HepG2 (cell line): ENCODE data around the gene SERINC5. TPM values are rescaled to one million over a fixed set of nuclear protein-coding genes. Genes with fewer than 3 reads are reported as not detected.

Source experiments
- ATRX ChIP-seq: sonication (generic); formaldehyde crosslinking; IDR thresholded peaks from 2 replicates; pipeline ENCODE4 v1.4.0; 2020; ENCODE audit warnings: missing genetic modification reagents, borderline replicate concordance
- DRAP1 ChIP-seq: IDR thresholded peaks from 2 replicates; pipeline ENCODE4 v1.6.1; 2016; ENCODE audit warnings: missing genetic modification reagents, missing compliant biosample characterization
- FIP1L1 ChIP-seq: fragments of 200-400 bp; formaldehyde crosslinking; IDR thresholded peaks from 2 replicates; pipeline ENCODE4 v1.6.1; 2018; ENCODE audit warnings: low read depth, mild to moderate bottlenecking, low read length, moderate library complexity, borderline replicate concordance; ENCODE audit not compliant: insufficient read depth
- FOXA1 ChIP-seq, 2 experiments: fragments of 450-650 bp in 1 of 2; sonication (generic) in 1 of 2; formaldehyde crosslinking in 1 of 2; IDR thresholded peaks; 2 replicates each; pipeline versions ENCODE4 v1.4.0 to v1.6.1; 2016 to 2020; ENCODE audit warnings: missing genetic modification reagents in 1 of 2
- GABPB1 ChIP-seq: IDR thresholded peaks from 2 replicates; pipeline ENCODE4 v1.6.1; 2016; ENCODE audit warnings: mild to moderate bottlenecking, missing genetic modification reagents, moderate library complexity, missing compliant biosample characterization
- HDAC2 ChIP-seq: sonication (generic); formaldehyde crosslinking; IDR thresholded peaks from 2 replicates; pipeline ENCODE4 v1.4.0; 2020; ENCODE audit warnings: missing genetic modification reagents
- HMG20A ChIP-seq: IDR thresholded peaks from 2 replicates; pipeline ENCODE4 v1.6.1; 2016; ENCODE audit warnings: borderline replicate concordance
- IKZF4 ChIP-seq: sonication (generic); formaldehyde crosslinking; IDR thresholded peaks from 2 replicates; pipeline ENCODE4 v1.5.1; 2020; ENCODE audit warnings: borderline replicate concordance, mild to moderate bottlenecking, low read depth, missing genetic modification reagents; ENCODE audit errors: not compliant biosample characterization
- KMT2B ChIP-seq: IDR thresholded peaks from 2 replicates; pipeline ENCODE4 v1.6.1; 2016; ENCODE audit warnings: missing genetic modification reagents, missing compliant biosample characterization
- PTBP1 ChIP-seq: fragments of 200-400 bp; formaldehyde crosslinking; IDR thresholded peaks from 2 replicates; pipeline ENCODE4 v1.6.1; 2018; ENCODE audit warnings: low read length, low read depth; ENCODE audit not compliant: poor library complexity, severe bottlenecking
- REPIN1 ChIP-seq: sonication (generic); formaldehyde crosslinking; IDR thresholded peaks from 2 replicates; pipeline ENCODE4 v1.8.0; 2022; ENCODE audit warnings: missing genetic modification reagents, low read depth, mild to moderate bottlenecking, borderline replicate concordance
- SAP130 ChIP-seq: IDR thresholded peaks from 2 replicates; pipeline ENCODE4 v1.6.1; 2016; ENCODE audit warnings: low read depth
- SIX1 ChIP-seq: sonication (generic); formaldehyde crosslinking; IDR thresholded peaks from 2 replicates; pipeline ENCODE4 v1.4.0; 2020; ENCODE audit warnings: missing genetic modification reagents, borderline replicate concordance
- SOX6 ChIP-seq, 2 experiments: fragments of 450-650 bp in 1 of 2; sonication (generic) in 1 of 2; formaldehyde crosslinking in 1 of 2; IDR thresholded peaks; 2 replicates each; pipeline versions ENCODE4 v1.4.0 to v1.6.1; 2017 to 2020; ENCODE audit warnings: antibody characterized with exemption in 1 of 2, mild to moderate bottlenecking in 1 of 2, missing genetic modification reagents in 1 of 2
- ZMYM2 ChIP-seq: sonication (generic); formaldehyde crosslinking; IDR thresholded peaks from 2 replicates; pipeline ENCODE4 v1.8.0; 2022; ENCODE audit warnings: mild to moderate bottlenecking, missing genetic modification reagents
- ZNF34 ChIP-seq: sonication (generic); formaldehyde crosslinking; IDR thresholded peaks from 2 replicates; pipeline ENCODE4 v1.4.0; 2020; ENCODE audit warnings: mild to moderate bottlenecking, missing genetic modification reagents, borderline replicate concordance
- ZNF704 ChIP-seq: sonication (generic); formaldehyde crosslinking; IDR thresholded peaks from 2 replicates; pipeline ENCODE4 v1.8.1; 2023; ENCODE audit warnings: mild to moderate bottlenecking, inconsistent platforms, moderate library complexity, missing genetic modification reagents, borderline replicate concordance
- polyA plus RNA-seq, 8 experiments: library from polyadenylated mRNA; depleted of rRNA in 3 of 8; stranded (reverse) in 7 of 8; unstranded in 1 of 8; fragments of >200 nt; fragmentation: Illumina TruSeq in 4 of 8; extraction: Trizol in 4 of 8; gene quantifications; 2 replicates each; pipeline versions ENCODE4 v1.2.1 to v1.2.3, GENCODE V29; 2011 to 2016; ENCODE audit warnings: low read depth in 4 of 8, missing spikeins in 1 of 8, mixed read lengths in 1 of 8; ENCODE audit not compliant: insufficient read depth in 1 of 8
- total RNA-seq, 5 experiments: library from RNA; depleted of rRNA; stranded (reverse); fragments of >200 nt; fragmentation: Illumina TruSeq; extraction: Trizol; gene quantifications; 2 replicates each; pipeline ENCODE4 v1.2.3, GENCODE V29; 2016; ENCODE audit warnings: low read depth in 1 of 5
- TF ChIP-seq, protein P1 (sequence below): IDR thresholded peaks from 2 replicates; pipeline ENCODE4 v1.6.1; 2016
- TF ChIP-seq, protein P2 (sequence below): IDR thresholded peaks from 2 replicates; pipeline ENCODE4 v1.6.1; 2016; ENCODE audit warnings: missing biosample characterization, missing genetic modification reagents, low read depth
- TF ChIP-seq, protein P3 (sequence below): sonication (generic); formaldehyde crosslinking; IDR thresholded peaks from 2 replicates; pipeline ENCODE4 v1.4.0; 2020; ENCODE audit warnings: mild to moderate bottlenecking, low read depth, missing genetic modification reagents
- TF ChIP-seq, protein P4 (sequence below): sonication (generic); formaldehyde crosslinking; IDR thresholded peaks from 2 replicates; pipeline ENCODE4; 2020; ENCODE audit warnings: missing genetic modification reagents, mild to moderate bottlenecking, borderline replicate concordance

Gene SERINC5
- total and polyA plus RNA-seq, 2 of the 13 experiments (the other 11 are each of a cell fraction or from before 2014, with no cell fraction given): 17.3 to 22.8 TPM

GRCh38 chr5:80105698-80106439, 150.0 kb downstream of the SERINC5 start (continued):
- TF ChIP-seq ZNF704 (CRISPR knock-in tag): no peak
- TF ChIP-seq REPIN1: peak; percentile 73; the same call in 1 of the 2 replicates
- no peak for TF ChIP-seq ZMYM2 (CRISPR knock-in tag)
- no peak for TF ChIP-seq FIP1L1
- TF ChIP-seq HDAC2 (CRISPR knock-in tag): peak; percentile 74; the same call in 1 of the 2 replicates
- TF ChIP-seq DRAP1: peak; percentile 27; the same call in 1 of the 2 replicates
- TF ChIP-seq GABPB1: peak; percentile 26; the same call in 1 of the 2 replicates
- TF ChIP-seq SIX1 (CRISPR knock-in tag): no peak
- no peak for TF ChIP-seq SOX6 (IDR thresholded peaks at IDR 0.05)
- peak; percentile 68 for TF ChIP-seq SOX6 (CRISPR knock-in tag; IDR thresholded peaks at IDR 0.05)
- TF ChIP-seq HMG20A (CRISPR knock-in tag): peak; percentile 82; the same call in 1 of the 2 replicates
- TF ChIP-seq PTBP1: no peak
- TF ChIP-seq, protein P1, sequence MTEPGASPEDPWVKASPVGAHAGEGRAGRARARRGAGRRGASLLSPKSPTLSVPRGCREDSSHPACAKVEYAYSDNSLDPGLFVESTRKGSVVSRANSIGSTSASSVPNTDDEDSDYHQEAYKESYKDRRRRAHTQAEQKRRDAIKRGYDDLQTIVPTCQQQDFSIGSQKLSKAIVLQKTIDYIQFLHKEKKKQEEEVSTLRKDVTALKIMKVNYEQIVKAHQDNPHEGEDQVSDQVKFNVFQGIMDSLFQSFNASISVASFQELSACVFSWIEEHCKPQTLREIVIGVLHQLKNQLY (CRISPR knock-in tag): no peak
- TF ChIP-seq ATRX (CRISPR knock-in tag): no peak
- no peak for TF ChIP-seq IKZF4
- TF ChIP-seq FOXA1 (IDR thresholded peaks at IDR 0.05): no peak
- peak; percentile 88 for TF ChIP-seq FOXA1 (CRISPR knock-in tag; IDR thresholded peaks at IDR 0.05)
- TF ChIP-seq SAP130 (CRISPR knock-in tag): peak; percentile 51
- TF ChIP-seq, protein P2, sequence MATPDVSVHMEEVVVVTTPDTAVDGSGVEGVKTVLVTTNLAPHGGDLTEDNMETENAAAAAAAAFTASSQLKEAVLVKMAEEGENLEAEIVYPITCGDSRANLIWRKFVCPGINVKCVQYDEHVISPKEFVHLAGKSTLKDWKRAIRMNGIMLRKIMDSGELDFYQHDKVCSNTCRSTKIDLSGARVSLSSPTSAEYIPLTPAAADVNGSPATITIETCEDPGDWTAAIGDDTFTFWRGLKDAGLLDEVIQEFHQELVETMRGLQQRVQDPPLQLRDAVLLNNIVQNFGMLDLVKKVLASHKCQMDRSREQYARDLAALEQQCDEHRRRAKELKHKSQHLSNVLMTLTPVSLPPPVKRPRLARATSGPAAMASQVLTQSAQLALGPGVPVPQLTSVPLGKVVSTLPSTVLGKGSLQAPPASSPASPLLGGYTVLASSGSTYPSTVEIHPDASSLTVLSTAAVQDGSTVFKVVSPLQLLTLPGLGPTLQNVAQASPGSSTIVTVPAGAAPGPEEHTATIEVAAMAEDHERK: no peak
- TF ChIP-seq ZNF34 (CRISPR knock-in tag): no peak
- TF ChIP-seq, protein P3, sequence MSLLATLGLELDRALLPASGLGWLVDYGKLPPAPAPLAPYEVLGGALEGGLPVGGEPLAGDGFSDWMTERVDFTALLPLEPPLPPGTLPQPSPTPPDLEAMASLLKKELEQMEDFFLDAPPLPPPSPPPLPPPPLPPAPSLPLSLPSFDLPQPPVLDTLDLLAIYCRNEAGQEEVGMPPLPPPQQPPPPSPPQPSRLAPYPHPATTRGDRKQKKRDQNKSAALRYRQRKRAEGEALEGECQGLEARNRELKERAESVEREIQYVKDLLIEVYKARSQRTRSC (CRISPR knock-in tag): no peak
- TF ChIP-seq, protein P4, sequence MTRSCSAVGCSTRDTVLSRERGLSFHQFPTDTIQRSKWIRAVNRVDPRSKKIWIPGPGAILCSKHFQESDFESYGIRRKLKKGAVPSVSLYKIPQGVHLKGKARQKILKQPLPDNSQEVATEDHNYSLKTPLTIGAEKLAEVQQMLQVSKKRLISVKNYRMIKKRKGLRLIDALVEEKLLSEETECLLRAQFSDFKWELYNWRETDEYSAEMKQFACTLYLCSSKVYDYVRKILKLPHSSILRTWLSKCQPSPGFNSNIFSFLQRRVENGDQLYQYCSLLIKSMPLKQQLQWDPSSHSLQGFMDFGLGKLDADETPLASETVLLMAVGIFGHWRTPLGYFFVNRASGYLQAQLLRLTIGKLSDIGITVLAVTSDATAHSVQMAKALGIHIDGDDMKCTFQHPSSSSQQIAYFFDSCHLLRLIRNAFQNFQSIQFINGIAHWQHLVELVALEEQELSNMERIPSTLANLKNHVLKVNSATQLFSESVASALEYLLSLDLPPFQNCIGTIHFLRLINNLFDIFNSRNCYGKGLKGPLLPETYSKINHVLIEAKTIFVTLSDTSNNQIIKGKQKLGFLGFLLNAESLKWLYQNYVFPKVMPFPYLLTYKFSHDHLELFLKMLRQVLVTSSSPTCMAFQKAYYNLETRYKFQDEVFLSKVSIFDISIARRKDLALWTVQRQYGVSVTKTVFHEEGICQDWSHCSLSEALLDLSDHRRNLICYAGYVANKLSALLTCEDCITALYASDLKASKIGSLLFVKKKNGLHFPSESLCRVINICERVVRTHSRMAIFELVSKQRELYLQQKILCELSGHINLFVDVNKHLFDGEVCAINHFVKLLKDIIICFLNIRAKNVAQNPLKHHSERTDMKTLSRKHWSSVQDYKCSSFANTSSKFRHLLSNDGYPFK (CRISPR knock-in tag): no peak
- TF ChIP-seq KMT2B (CRISPR knock-in tag): no peak
